GM23248 (cell line): ENCODE results near the gene HIPK3. TPM values are rescaled to one million over a fixed set of nuclear protein-coding genes. Genes with fewer than 3 reads are reported as not detected.

ENCODE experiments used
- DNase-seq: peaks from one replicate; pipeline ENCODE4 v3.0.0-alpha.2; 2015
- H2AFZ ChIP-seq: fragments of 200-600 bp; sonication (generic); 2 replicates; pipeline ENCODE4 v1.6.1; 2016; ENCODE audit warnings: antibody characterized with exemption
- H3F3A ChIP-seq: fragments of 200-600 bp; sonication (generic); 2 replicates; pipeline ENCODE4 v1.6.1; 2016; ENCODE audit warnings: mild to moderate bottlenecking, antibody characterized with exemption, mixed run types; ENCODE audit not compliant: insufficient read depth
- H3K27ac ChIP-seq: fragments of 200-600 bp; sonication (generic); 2 replicates; pipeline ENCODE4 v1.5.1; 2016; ENCODE audit warnings: mild to moderate bottlenecking
- H3K27me3 ChIP-seq: fragments of 200-600 bp; sonication (generic); replicated peaks from 2 replicates; pipeline ENCODE4 v1.6.1; 2016; ENCODE audit warnings: mild to moderate bottlenecking; ENCODE audit not compliant: insufficient read depth
- H3K36me3 ChIP-seq: fragments of 200-600 bp; sonication (generic); 2 replicates; pipeline ENCODE4 v1.6.1; 2016; ENCODE audit warnings: low read depth, mild to moderate bottlenecking
- H3K4me1 ChIP-seq: fragments of 200-600 bp; sonication (generic); 2 replicates; pipeline ENCODE4 v1.6.1; 2016; ENCODE audit warnings: mild to moderate bottlenecking; ENCODE audit not compliant: insufficient read depth
- H3K4me2 ChIP-seq: fragments of 200-600 bp; sonication (generic); one replicate; pipeline ENCODE4 v1.6.1; 2016; ENCODE audit warnings: mild to moderate bottlenecking; ENCODE audit not compliant: unreplicated experiment
- H3K4me3 ChIP-seq: fragments of 200-600 bp; sonication (generic); 2 replicates; pipeline ENCODE4 v1.5.1; 2016; ENCODE audit warnings: mild to moderate bottlenecking
- H3K79me2 ChIP-seq: fragments of 200-600 bp; sonication (generic); 2 replicates; pipeline ENCODE4 v1.6.1; 2016; ENCODE audit warnings: mild to moderate bottlenecking; ENCODE audit not compliant: insufficient read depth
- H3K9ac ChIP-seq: fragments of 200-600 bp; sonication (generic); 2 replicates; pipeline ENCODE4 v1.6.1; 2016; ENCODE audit warnings: mild to moderate bottlenecking
- H3K9me2 ChIP-seq: fragments of 200-600 bp; sonication (generic); 2 replicates; pipeline ENCODE4 v1.6.1; 2016; ENCODE audit warnings: mixed run types, mild to moderate bottlenecking, moderate library complexity; ENCODE audit not compliant: insufficient read depth
- H3K9me3 ChIP-seq: fragments of 200-600 bp; sonication (generic); one replicate; pipeline ENCODE4 v1.6.1; 2017; ENCODE audit warnings: low read depth
- H4K20me1 ChIP-seq: fragments of 200-600 bp; sonication (generic); 2 replicates; pipeline ENCODE4 v1.6.0; 2016; ENCODE audit not compliant: insufficient read depth
- EZH2 ChIP-seq: fragments of 200-600 bp; sonication (generic); IDR thresholded peaks from 2 replicates; pipeline ENCODE4 v1.6.1; 2018; ENCODE audit warnings: antibody characterized with exemption, mild to moderate bottlenecking; ENCODE audit not compliant: insufficient read depth, poor library complexity, severe bottlenecking
- EZH2phosphoT487 ChIP-seq: fragments of 200-600 bp; sonication (generic); IDR thresholded peaks from 2 replicates; pipeline ENCODE4 v1.6.1; 2018; ENCODE audit warnings: antibody characterized with exemption, moderate library complexity, mild to moderate bottlenecking, low read depth; ENCODE audit not compliant: insufficient read depth
- WGBS, 2 experiments: methylation state at CpG; one replicate each; pipeline ENCODE4 v1.1.6; 2015 to 2017; ENCODE audit warnings: low lambda C conversion rate in 2 of 2, low coverage in 1 of 2; ENCODE audit errors: missing lambda C conversion rate in 2 of 2; 5-methylcytosine and 5-hydroxymethylcytosine counted together
- in situ Hi-C: fragments of 300-500 bp; cut with MboI; formaldehyde crosslinking; loops from 2 replicates; pipeline ENCODE4 v1.15.0; 2020
- polyA plus RNA-seq: library from polyadenylated mRNA; unstranded; fragments of >200 nt; fragmentation: Nextera tagmentation; extraction: Ambion mirVana; gene quantifications from 2 replicates; pipeline ENCODE4 v1.2.1, GENCODE V29; 2016
- total RNA-seq: library from RNA; depleted of rRNA; stranded (reverse); fragments of >200 nt; shearing (Covaris generic); gene quantifications from 2 replicates; pipeline ENCODE4 v1.2.3, GENCODE V29; 2014

Gene HIPK3
- total and polyA plus RNA-seq, 2 experiments from 2014 or later, result 17.8 to 82.9 TPM

DNA sequence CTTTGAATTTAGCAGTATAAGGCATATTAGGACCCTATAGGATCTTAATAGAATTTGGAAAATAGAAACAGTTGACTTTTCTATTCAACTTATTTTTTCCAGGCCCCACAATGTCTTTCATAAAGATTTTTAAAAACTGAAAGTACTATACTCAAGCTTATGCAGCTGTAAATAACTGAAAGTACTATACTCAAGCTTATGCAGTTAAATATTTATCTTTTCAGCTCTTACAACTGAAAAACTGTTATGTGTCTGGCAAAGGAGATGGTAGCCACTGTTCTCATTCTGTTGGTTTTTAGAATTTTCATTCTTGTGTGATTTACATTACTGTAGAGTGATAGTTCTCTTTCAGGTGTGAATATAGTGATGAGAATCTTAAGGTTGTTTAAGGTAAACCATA is 16.5 kb downstream of the HIPK3 start:
- in situ Hi-C loops, result no loop called here
- Histone ChIP-seq H3K79me2 (peaks cover 100% of the 10 kb centered on the region), H2AFZ (no peak overlapping the region), H3K9me2 (no peaks in the 10 kb centered on the region), H3K9ac (no peak overlapping the region), H3F3A (peaks cover 18% of the 10 kb centered on the region; the same call in 1 of the 2 replicates), H3K9me3 (no peaks in the 10 kb centered on the region), H3K4me3 (no peak overlapping the region), H3K4me2 (no peak overlapping the region), H3K4me1 (peaks cover 46% of the 10 kb centered on the region), H3K27ac (no peak overlapping the region), H3K36me3 (no peaks in the 10 kb centered on the region), H3K27me3 (no peaks in the 10 kb centered on the region), H4K20me1 (peaks cover 26% of the 10 kb centered on the region)
- no peak for DNase-seq
- TF ChIP-seq EZH2 (no peak), EZH2phosphoT487 (no peak)

DNA sequence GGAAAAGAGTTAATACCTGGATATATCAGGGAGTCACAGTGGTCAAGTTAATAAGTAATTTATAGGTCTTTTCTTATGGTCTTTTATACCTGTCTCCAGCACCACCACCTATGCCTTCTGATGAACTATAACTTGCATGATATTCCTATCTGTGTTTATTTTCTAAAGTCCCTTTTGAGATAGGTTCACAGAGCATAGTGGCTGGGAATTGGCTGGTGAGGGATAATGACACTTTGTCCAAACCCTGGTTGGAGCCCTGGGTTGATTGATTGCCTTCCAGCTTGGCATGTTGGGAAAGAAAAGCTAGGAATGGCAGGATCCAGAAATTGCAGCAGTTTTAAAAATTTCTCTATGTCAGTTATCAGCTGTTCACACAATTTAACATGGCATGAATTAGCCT is 23.2 kb downstream of the HIPK3 start:
- no peak overlapping the region for H3K27ac ChIP-seq
- no peak overlapping the region for H3K9ac ChIP-seq
- in situ Hi-C loops, result no loop called here
- H3K36me3 ChIP-seq, result no peaks in the 10 kb centered on the region
- no peak for TF ChIP-seq EZH2phosphoT487
- no peak for TF ChIP-seq EZH2
- H3F3A ChIP-seq, result peaks cover 6% of the 10 kb centered on the region; the same call in 1 of the 2 replicates
- no peak for DNase-seq
- H4K20me1 ChIP-seq, result peaks cover 43% of the 10 kb centered on the region
- H3K4me2 ChIP-seq, result no peak overlapping the region
- H3K27me3 ChIP-seq, result no peaks in the 10 kb centered on the region
- no peak overlapping the region for H3K4me3 ChIP-seq
- H3K4me1 ChIP-seq, result peaks cover 15% of the 10 kb centered on the region
- peaks cover 100% of the 10 kb centered on the region for H3K79me2 ChIP-seq
- no peak overlapping the region for H2AFZ ChIP-seq
- no peaks in the 10 kb centered on the region for H3K9me2 ChIP-seq
- H3K9me3 ChIP-seq, result no peaks in the 10 kb centered on the region

- Histone ChIP-seq H3K4me3 (no peak overlapping the region), H3K27ac (no peak overlapping the region), H3K9ac (no peak overlapping the region), H3F3A (no peaks in the 10 kb centered on the region; the same call in 1 of the 2 replicates), H3K79me2 (peaks cover 100% of the 10 kb centered on the region), H3K9me2 (no peaks in the 10 kb centered on the region), H4K20me1 (peaks cover 47% of the 10 kb centered on the region), H3K36me3 (peaks cover 3% of the 10 kb centered on the region), H3K27me3 (no peaks in the 10 kb centered on the region), H2AFZ (no peak overlapping the region), H3K4me2 (no peak overlapping the region), H3K4me1 (peaks cover 13% of the 10 kb centered on the region), H3K9me3 (no peaks in the 10 kb centered on the region)
- no peak for TF ChIP-seq EZH2phosphoT487
- TF ChIP-seq EZH2, result no peak
- in situ Hi-C loops, result no loop called here
- DNase-seq, result no peak
Measured at GRCh38 chr11:33281758-33282157, 24.6 kb downstream of the HIPK3 start.

GRCh38 chr11:33284818-33285217 is 27.6 kb downstream of the HIPK3 start:
- Histone ChIP-seq H3K27ac (no peak overlapping the region), H3K27me3 (no peaks in the 10 kb centered on the region), H3K79me2 (peaks cover 100% of the 10 kb centered on the region), H2AFZ (no peak overlapping the region), H3K9me2 (no peaks in the 10 kb centered on the region), H3K4me3 (no peak overlapping the region), H4K20me1 (peaks cover 52% of the 10 kb centered on the region), H3K9ac (no peak overlapping the region), H3K4me1 (no peaks in the 10 kb centered on the region), H3K4me2 (no peak overlapping the region), H3F3A (no peaks in the 10 kb centered on the region), H3K36me3 (peaks cover 15% of the 10 kb centered on the region), H3K9me3 (no peaks in the 10 kb centered on the region)
- no peak for DNase-seq
- TF ChIP-seq EZH2phosphoT487 (no peak), EZH2 (no peak)
- WGBS, 2 experiments, result 88 to 90% methylated on average over 2 of the region's 2 CpGs
- in situ Hi-C loops, result no loop called here

DNA sequence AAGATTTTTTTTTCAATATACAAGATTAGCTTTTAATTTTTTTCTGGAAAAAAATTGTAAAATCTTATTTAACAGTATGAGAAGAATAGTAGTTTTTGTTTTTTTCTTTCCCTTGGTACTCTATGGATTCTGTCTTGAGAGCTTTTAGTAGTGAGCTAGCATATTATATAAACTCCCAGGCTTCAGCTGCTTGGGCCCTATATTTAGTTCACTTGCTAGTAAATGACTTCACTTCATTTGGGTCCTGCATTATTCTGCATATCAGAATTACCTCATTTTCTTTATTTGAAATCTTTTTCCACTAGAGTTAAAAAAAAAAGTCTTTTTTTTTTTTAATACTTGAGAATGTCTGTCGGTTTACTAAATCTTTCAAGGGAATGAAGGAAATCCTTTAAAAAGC is 33.1 kb downstream of the HIPK3 start:
- peaks cover 25% of the 10 kb centered on the region for H4K20me1 ChIP-seq
- no peaks in the 10 kb centered on the region for H3K9me2 ChIP-seq
- no peaks in the 10 kb centered on the region for H3F3A ChIP-seq
- WGBS, 2 experiments, result 41 to 58% methylated on average over 1 of the region's 1 CpG
- no peaks in the 10 kb centered on the region for H3K27me3 ChIP-seq
- no peak overlapping the region for H3K4me2 ChIP-seq
- DNase-seq, result no peak
- H2AFZ ChIP-seq, result no peak overlapping the region
- H3K79me2 ChIP-seq, result peaks cover 100% of the 10 kb centered on the region
- H3K27ac ChIP-seq, result no peak overlapping the region
- no peaks in the 10 kb centered on the region for H3K9me3 ChIP-seq
- no peak for TF ChIP-seq EZH2
- TF ChIP-seq EZH2phosphoT487, result no peak
- H3K36me3 ChIP-seq, result peaks cover 18% of the 10 kb centered on the region
- in situ Hi-C loops, result no loop called here
- H3K4me3 ChIP-seq, result no peak overlapping the region
- 0 out of 2 replicates have a peak, but pooled peaks cover 6% of the 10 kb centered on the region for H3K4me1 ChIP-seq
- H3K9ac ChIP-seq, result no peak overlapping the region
